ENCODE results near the gene PYCARD. TPM values are rescaled to one million over a fixed set of nuclear protein-coding genes. Genes with fewer than 3 reads are reported as not detected.

PYCARD gene
- total RNA-seq, 5 donors from 2014 or later (not counting 1 experiment from before 2014, with no cell fraction given): 16.1 to 40.3 (median 33.4) TPM

GRCh38 chr16:31243734-31244670 lies 41.4 kb upstream of the PYCARD start:
- Histone ChIP-seq H3K36me3 (ENCODE audit: control insufficient read depth in 2 of 2, extremely low read depth in 1 of 2, insufficient read depth in 1 of 2, low read length in 1 of 2) (no peaks in the 10 kb centered on the region), H3K4me3 (ENCODE audit: control insufficient read depth in 1 of 2, extremely low read depth in 1 of 2, low read length in 1 of 2) (no peak overlapping the region), H3K9me3 (no peaks in the 10 kb centered on the region), H3K27me3 (replicated peaks in 1 of 2; ENCODE audit: control insufficient read depth in 2 of 2, extremely low read depth in 1 of 2, insufficient read depth in 2 of 2, low read length in 1 of 2) (no peaks in the 10 kb centered on the region), H3K4me1 (ENCODE audit: control insufficient read depth in 1 of 2, extremely low read depth in 1 of 2, insufficient read depth in 2 of 2, low read length in 2 of 2) (no peaks in the 10 kb centered on the region), H3K27ac (ENCODE audit: low read length) (no peak overlapping the region)
- Mint-ChIP-seq H3K4me3 (no peak overlapping the region), H3K27ac (no peak overlapping the region), H3K9me3 (no peaks in the 10 kb centered on the region), H3K36me3 (no peaks in the 10 kb centered on the region), H3K27me3 (peaks cover 0 to 3% of the 10 kb centered on the region in 2 donors), H3K4me1 (peaks cover 0 to 2% (median 0%) of the 10 kb centered on the region in 3 donors)
- ATAC-seq (replicated peaks in 1 of 4) (no peak), DNase-seq (peak in 1 of 35 experiments; percentile 7)
- 40% methylated on average over 1 of the region's 9 CpGs for WGBS (ENCODE audit: insufficient coverage)
- POLR2A ChIA-PET: no interaction called here
- CTCF ChIA-PET: interaction anchor here in 1 of 2 donors (0.7 kb wide), 1 partner anchor 12 kb away, joined by 5 read pairs; no protein-coding TSS in a partner anchor

- H3K27me3 ChIP-seq (replicated peaks in 1 of 2; ENCODE audit: control insufficient read depth in 2 of 2, extremely low read depth in 1 of 2, insufficient read depth in 2 of 2, low read length in 1 of 2): no peaks in the 10 kb centered on the region
- peaks cover 0 to 2% (median 0%) of the 10 kb centered on the region in 3 donors for H3K4me1 Mint-ChIP-seq
- H3K36me3 ChIP-seq (ENCODE audit: control insufficient read depth in 2 of 2, extremely low read depth in 1 of 2, insufficient read depth in 1 of 2, low read length in 1 of 2): no peaks in the 10 kb centered on the region
- H3K4me3 Mint-ChIP-seq: no peak overlapping the region
- H3K9me3 ChIP-seq: no peaks in the 10 kb centered on the region
- ChIA-PET CTCF (no interaction called here), POLR2A (no interaction called here)
- H3K27me3 Mint-ChIP-seq: peaks cover 0 to 2% of the 10 kb centered on the region in 2 donors
- no peak overlapping the region for H3K27ac Mint-ChIP-seq
- no peaks in the 10 kb centered on the region for H3K36me3 Mint-ChIP-seq
- 90% methylated on average over 2 of the region's 6 CpGs for WGBS (ENCODE audit: insufficient coverage)
- H3K9me3 Mint-ChIP-seq: no peaks in the 10 kb centered on the region
- H3K4me1 ChIP-seq (ENCODE audit: control insufficient read depth in 1 of 2, extremely low read depth in 1 of 2, insufficient read depth in 2 of 2, low read length in 2 of 2): no peaks in the 10 kb centered on the region
- ATAC-seq (replicated peaks in 1 of 4) (no peak), DNase-seq (no peak)
- H3K27ac ChIP-seq (ENCODE audit: low read length): no peak overlapping the region
- H3K4me3 ChIP-seq (ENCODE audit: control insufficient read depth in 1 of 2, extremely low read depth in 1 of 2, low read length in 1 of 2): no peak overlapping the region
These were observed 39.6 kb upstream of the PYCARD start for GRCh38 chr16:31242206-31242605.

GRCh38 chr16:31238041-31238440 lies 35.5 kb upstream of the PYCARD start:
- no peak overlapping the region for H3K4me3 ChIP-seq (ENCODE audit: control insufficient read depth in 1 of 2, extremely low read depth in 1 of 2, low read length in 1 of 2)
- DNase-seq (no peak), ATAC-seq (replicated peaks in 1 of 4) (no peak)
- H3K27ac Mint-ChIP-seq: no peak overlapping the region
- no CpG with 5 or more reads among the region's 4 CpGs for WGBS (ENCODE audit: insufficient coverage)
- ChIA-PET CTCF (no interaction called here), POLR2A (no interaction called here)
- H3K9me3 ChIP-seq: no peaks in the 10 kb centered on the region
- peaks cover 0 to 3% (median 0%) of the 10 kb centered on the region in 3 donors for H3K9me3 Mint-ChIP-seq
- H3K27me3 Mint-ChIP-seq: peaks cover 0 to 2% of the 10 kb centered on the region in 2 donors
- no peaks in the 10 kb centered on the region for H3K36me3 Mint-ChIP-seq
- no peak overlapping the region for H3K4me3 Mint-ChIP-seq
- no peak overlapping the region for H3K27ac ChIP-seq (ENCODE audit: low read length)
- no peaks in the 10 kb centered on the region for H3K4me1 Mint-ChIP-seq
- no peaks in the 10 kb centered on the region for H3K27me3 ChIP-seq (replicated peaks in 1 of 2; ENCODE audit: control insufficient read depth in 2 of 2, extremely low read depth in 1 of 2, insufficient read depth in 2 of 2, low read length in 1 of 2)
- no peaks in the 10 kb centered on the region for H3K4me1 ChIP-seq (ENCODE audit: control insufficient read depth in 1 of 2, extremely low read depth in 1 of 2, insufficient read depth in 2 of 2, low read length in 2 of 2)
- H3K36me3 ChIP-seq (ENCODE audit: control insufficient read depth in 2 of 2, extremely low read depth in 1 of 2, insufficient read depth in 1 of 2, low read length in 1 of 2): no peaks in the 10 kb centered on the region

GRCh38 chr16:31229501-31229900 lies 26.9 kb upstream of the PYCARD start:
- H3K9me3 Mint-ChIP-seq: peaks cover 0 to 3% (median 0%) of the 10 kb centered on the region in 3 donors
- WGBS (ENCODE audit: insufficient coverage): 43% methylated on average over 5 of the region's 10 CpGs

GRCh38 chr16:31228206-31228605 lies 25.6 kb upstream of the PYCARD start:
- Mint-ChIP-seq H3K9me3 (no peaks in the 10 kb centered on the region), H3K4me1 (no peaks in the 10 kb centered on the region), H3K27ac (no peak overlapping the region), H3K27me3 (peaks cover 0 to 3% of the 10 kb centered on the region in 2 donors), H3K4me3 (no peak overlapping the region), H3K36me3 (no peaks in the 10 kb centered on the region)
- ChIA-PET CTCF (no interaction called here), POLR2A (no interaction called here)
- ATAC-seq (replicated peaks in 1 of 4) (no peak), DNase-seq (no peak)
- no peaks in the 10 kb centered on the region for H3K9me3 ChIP-seq
- H3K4me1 ChIP-seq (ENCODE audit: control insufficient read depth in 1 of 2, extremely low read depth in 1 of 2, insufficient read depth in 2 of 2, low read length in 2 of 2): no peaks in the 10 kb centered on the region
- H3K27ac ChIP-seq (ENCODE audit: low read length): no peak overlapping the region
- no peaks in the 10 kb centered on the region for H3K36me3 ChIP-seq (ENCODE audit: control insufficient read depth in 2 of 2, extremely low read depth in 1 of 2, insufficient read depth in 1 of 2, low read length in 1 of 2)
- whole genome bisulfite sequencing (ENCODE audit: insufficient coverage): no CpG with 5 or more reads among the region's 4 CpGs
- no peak overlapping the region for H3K4me3 ChIP-seq (ENCODE audit: control insufficient read depth in 1 of 2, extremely low read depth in 1 of 2, low read length in 1 of 2)
- peaks cover 0 to 4% of the 10 kb centered on the region in 2 experiments for H3K27me3 ChIP-seq (replicated peaks in 1 of 2; ENCODE audit: control insufficient read depth in 2 of 2, extremely low read depth in 1 of 2, insufficient read depth in 2 of 2, low read length in 1 of 2)

More at GRCh38 chr16:31229501-31229900, 26.9 kb upstream of the PYCARD start:
- POLR2A ChIA-PET: no interaction called here
- Histone ChIP-seq H3K27me3 (replicated peaks in 1 of 2; ENCODE audit: control insufficient read depth in 2 of 2, extremely low read depth in 1 of 2, insufficient read depth in 2 of 2, low read length in 1 of 2) (peaks cover 0 to 4% of the 10 kb centered on the region in 2 experiments), H3K36me3 (ENCODE audit: control insufficient read depth in 2 of 2, extremely low read depth in 1 of 2, insufficient read depth in 1 of 2, low read length in 1 of 2) (no peaks in the 10 kb centered on the region), H3K27ac (ENCODE audit: low read length) (no peak overlapping the region), H3K9me3 (no peaks in the 10 kb centered on the region), H3K4me3 (ENCODE audit: control insufficient read depth in 1 of 2, extremely low read depth in 1 of 2, low read length in 1 of 2) (no peak overlapping the region), H3K4me1 (ENCODE audit: control insufficient read depth in 1 of 2, extremely low read depth in 1 of 2, insufficient read depth in 2 of 2, low read length in 2 of 2) (no peaks in the 10 kb centered on the region)
- CTCF ChIA-PET: interaction anchor here in 1 of 2 donors (0.6 kb wide), 1 partner anchor 535 kb away, joined by 6 read pairs; no protein-coding TSS in a partner anchor
- H3K4me3 Mint-ChIP-seq: no peak overlapping the region
- H3K27me3 Mint-ChIP-seq: peaks cover 0 to 3% of the 10 kb centered on the region in 2 donors
- no peaks in the 10 kb centered on the region for H3K36me3 Mint-ChIP-seq
- H3K4me1 Mint-ChIP-seq: no peaks in the 10 kb centered on the region
- no peak for DNase-seq
- ATAC-seq (replicated peaks in 1 of 4): no peak
- H3K27ac Mint-ChIP-seq: no peak overlapping the region

- Histone ChIP-seq H3K9me3 (no peaks in the 10 kb centered on the region), H3K36me3 (ENCODE audit: control insufficient read depth in 2 of 2, extremely low read depth in 1 of 2, insufficient read depth in 1 of 2, low read length in 1 of 2) (no peaks in the 10 kb centered on the region), H3K4me3 (ENCODE audit: control insufficient read depth in 1 of 2, extremely low read depth in 1 of 2, low read length in 1 of 2) (no peak overlapping the region), H3K4me1 (ENCODE audit: control insufficient read depth in 1 of 2, extremely low read depth in 1 of 2, insufficient read depth in 2 of 2, low read length in 2 of 2) (no peaks in the 10 kb centered on the region), H3K27me3 (replicated peaks in 1 of 2; ENCODE audit: control insufficient read depth in 2 of 2, extremely low read depth in 1 of 2, insufficient read depth in 2 of 2, low read length in 1 of 2) (peaks cover 0 to 18% of the 10 kb centered on the region in 2 experiments), H3K27ac (ENCODE audit: low read length) (no peak overlapping the region)
- H3K27ac Mint-ChIP-seq: no peak overlapping the region
- H3K4me1 Mint-ChIP-seq: no peaks in the 10 kb centered on the region
- ChIA-PET CTCF (no interaction called here), POLR2A (no interaction called here)
- no peaks in the 10 kb centered on the region for H3K36me3 Mint-ChIP-seq
- H3K9me3 Mint-ChIP-seq: no peaks in the 10 kb centered on the region
- 67% methylated on average over 1 of the region's 3 CpGs for WGBS (ENCODE audit: insufficient coverage)
- H3K4me3 Mint-ChIP-seq: no peak overlapping the region
- H3K27me3 Mint-ChIP-seq: peaks cover 11 to 12% of the 10 kb centered on the region in 2 donors
- ATAC-seq (replicated peaks in 1 of 4) (no peak), DNase-seq (no peak)
These were observed 22.6 kb upstream of the PYCARD start for GRCh38 chr16:31225193-31225592.

Measured in T-cell (primary cell).